Testis (tissue), 2 donors: ENCODE results near the gene NLGN1.

Experiments used
- CTCF ChIP-seq, 3 experiments: fragments of 450-650 bp in 2 of 3; fragments of 200-600 bp in 1 of 3; sonication (generic) in 1 of 3; IDR thresholded peaks; one replicate each; pipeline ENCODE4 v1.5.1; 2016 to 2019; ENCODE audit warnings: antibody characterized with exemption in 3 of 3, mild to moderate bottlenecking in 2 of 3, moderate library complexity in 1 of 3
- POLR2A ChIP-seq: fragments of 450-650 bp; IDR thresholded peaks from one replicate; pipeline ENCODE4 v1.6.1; 2017; ENCODE audit warnings: antibody characterized with exemption, mild to moderate bottlenecking, moderate library complexity

GRCh38 chr3:173863551-173863950, 466.0 kb downstream of the NLGN1 start:
- TF ChIP-seq CTCF (IDR thresholded peaks at IDR 0.05) (no peak), POLR2A (no peak)
